ENCODE results near the gene WDR81.
A peak's percentile ranks its signal among the peaks of the same experiment; 100 is the strongest.
"Not testable (repeated sequence)": the region's sequence is repeated elsewhere in the genome, so short reads cannot be mapped to it uniquely, and the experiment has no call there.

WDR81 gene

GRCh38 chr17:1724351-1724868 lies at the start of gene WDR81:
TSS of gene WDR81 (plus strand) at chr17:1724704. CDS start at chr17:1724960, 256 bp downstream.
- in situ Hi-C loops (cut with MboI; ENCODE audit: low pct_unique_long_range_greater_than_20kb, low sequenced_read_pairs): no loop called here
- DNase-seq: peak; percentile 75

- in situ Hi-C loops (cut with MboI; ENCODE audit: low pct_unique_long_range_greater_than_20kb, low sequenced_read_pairs): no loop called here
- no peak for DNase-seq
Observed at GRCh38 chr17:1676401-1676800, 48.1 kb upstream of the WDR81 start.

GRCh38 chr17:1683459-1683858 lies 41.0 kb upstream of the WDR81 start:
- in situ Hi-C loops (cut with MboI; ENCODE audit: low pct_unique_long_range_greater_than_20kb, low sequenced_read_pairs): no loop called here
- DNase-seq: peak; percentile 90

- in situ Hi-C loops (cut with MboI; ENCODE audit: low pct_unique_long_range_greater_than_20kb, low sequenced_read_pairs): no loop called here
- DNase-seq: peak; percentile 98
Observed at GRCh38 chr17:1684378-1685189, 39.9 kb upstream of the WDR81 start, which contains the start of gene PRPF8. TSS of gene PRPF8 (minus strand) at chr17:1684867. CDS start at chr17:1684571, 296 bp downstream.

- no peak for DNase-seq
- in situ Hi-C loops (cut with MboI; ENCODE audit: low pct_unique_long_range_greater_than_20kb, low sequenced_read_pairs): no loop called here
Observed at GRCh38 chr17:1686086-1686485, 38.4 kb upstream of the WDR81 start.

GRCh38 chr17:1688405-1688804 lies 36.1 kb upstream of the WDR81 start:
- DNase-seq; in situ Hi-C loops (cut with MboI; ENCODE audit: low pct_unique_long_range_greater_than_20kb, low sequenced_read_pairs): not testable (repeated sequence)

GRCh38 chr17:1690544-1691221 lies 33.8 kb upstream of the WDR81 start:
- in situ Hi-C loops (cut with MboI; ENCODE audit: low pct_unique_long_range_greater_than_20kb, low sequenced_read_pairs): no loop called here
- DNase-seq: no peak

- in situ Hi-C loops (cut with MboI; ENCODE audit: low pct_unique_long_range_greater_than_20kb, low sequenced_read_pairs): no loop called here
Observed at GRCh38 chr17:1693339-1693738, 31.2 kb upstream of the WDR81 start.

GRCh38 chr17:1695365-1695764 lies 29.1 kb upstream of the WDR81 start:
- in situ Hi-C loops (cut with MboI; ENCODE audit: low pct_unique_long_range_greater_than_20kb, low sequenced_read_pairs): no loop called here
- no peak for DNase-seq

More at GRCh38 chr17:1693339-1693738, 31.2 kb upstream of the WDR81 start:
- DNase-seq: no peak

- DNase-seq: no peak
- in situ Hi-C loops (cut with MboI; ENCODE audit: low pct_unique_long_range_greater_than_20kb, low sequenced_read_pairs): no loop called here
Observed at GRCh38 chr17:1697681-1698080, 26.8 kb upstream of the WDR81 start.

GRCh38 chr17:1699891-1700290 lies 24.6 kb upstream of the WDR81 start:
- in situ Hi-C loops (cut with MboI; ENCODE audit: low pct_unique_long_range_greater_than_20kb, low sequenced_read_pairs); DNase-seq: not testable (repeated sequence)

GRCh38 chr17:1703063-1703462 lies 21.4 kb upstream of the WDR81 start:
- in situ Hi-C loops (cut with MboI; ENCODE audit: low pct_unique_long_range_greater_than_20kb, low sequenced_read_pairs): no loop called here
- DNase-seq: no peak

- DNase-seq: no peak
Observed at GRCh38 chr17:1705004-1705403, 19.5 kb upstream of the WDR81 start.

GRCh38 chr17:1707107-1707506 lies 17.4 kb upstream of the WDR81 start:
- in situ Hi-C loops (cut with MboI; ENCODE audit: low pct_unique_long_range_greater_than_20kb, low sequenced_read_pairs): no loop called here
- no peak for DNase-seq

More at GRCh38 chr17:1705004-1705403, 19.5 kb upstream of the WDR81 start:
- in situ Hi-C loops (cut with MboI; ENCODE audit: low pct_unique_long_range_greater_than_20kb, low sequenced_read_pairs): no loop called here

GRCh38 chr17:1708791-1709346 lies 15.6 kb upstream of the WDR81 start:
- DNase-seq; in situ Hi-C loops (cut with MboI; ENCODE audit: low pct_unique_long_range_greater_than_20kb, low sequenced_read_pairs): not testable (repeated sequence)

GRCh38 chr17:1709403-1709951 lies 15.0 kb upstream of the WDR81 start:
- in situ Hi-C loops (cut with MboI; ENCODE audit: low pct_unique_long_range_greater_than_20kb, low sequenced_read_pairs): no loop called here

GRCh38 chr17:1709971-1710806 lies 14.3 kb upstream of the WDR81 start, which contains the start of gene TLCD2:
TSS of gene TLCD2 (minus strand) at chr17:1710377. CDS start at chr17:1710242, 135 bp downstream.
- in situ Hi-C loops (cut with MboI; ENCODE audit: low pct_unique_long_range_greater_than_20kb, low sequenced_read_pairs): no loop called here
- no peak for DNase-seq

More at GRCh38 chr17:1709403-1709951, 15.0 kb upstream of the WDR81 start:
- no peak for DNase-seq

GRCh38 chr17:1710807-1711553 lies 13.5 kb upstream of the WDR81 start:
- in situ Hi-C loops (cut with MboI; ENCODE audit: low pct_unique_long_range_greater_than_20kb, low sequenced_read_pairs): no loop called here
- no peak for DNase-seq

Measured in KBM-7 (cell line).